Limb (tissue), 2 donors: ENCODE data around the gene MYLK4.

ENCODE experiments used
- DNase-seq, 2 donors: peaks; one replicate each; pipeline ENCODE4 v3.0.0-alpha.2; 2016; ENCODE audit errors: extremely low spot score in 2 of 2

The MYLK4 gene

DNA sequence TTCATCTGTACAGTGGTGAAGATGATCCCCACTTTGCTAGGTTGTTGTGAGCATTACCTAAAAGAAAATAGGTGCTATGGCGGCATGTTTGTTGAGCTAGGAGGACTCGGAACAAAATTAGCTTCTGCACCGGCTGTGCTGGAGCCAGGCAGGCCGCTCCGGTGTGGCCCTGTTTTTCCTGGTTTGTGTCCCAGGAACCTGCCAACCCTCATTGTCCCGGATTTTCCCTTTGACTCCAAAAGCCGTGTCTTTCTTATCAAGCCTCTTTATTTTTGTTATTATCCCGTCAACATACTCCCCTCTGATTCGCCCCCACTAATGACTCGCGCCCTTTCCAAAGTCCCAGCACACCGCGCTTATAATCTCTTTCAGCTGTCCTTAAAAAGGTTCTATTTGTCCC lies 117.0 kb downstream of the MYLK4 start:
- DNase-seq, result no peak

- no peak for DNase-seq
Observed at GRCh38 chr6:2632976-2633584, 117.6 kb downstream of the MYLK4 start.

DNA sequence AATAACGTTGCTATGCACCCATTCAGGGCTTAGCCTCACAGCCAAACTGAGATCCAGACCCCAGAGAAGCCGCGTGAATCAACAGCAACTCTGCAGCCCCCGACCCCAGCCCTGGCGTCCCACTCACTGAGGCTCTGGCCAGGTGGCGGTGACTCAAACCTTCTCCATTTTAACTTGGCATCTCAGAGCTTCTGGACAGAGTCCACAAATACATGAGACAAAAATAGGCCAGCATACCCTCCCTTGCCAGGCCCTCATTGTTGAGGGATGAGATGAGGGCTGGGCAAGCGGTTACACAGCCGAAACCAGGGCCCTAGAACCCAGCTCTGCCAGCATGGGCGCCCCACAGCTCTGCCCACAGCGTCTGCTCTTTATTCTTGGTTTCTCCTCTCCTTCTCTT lies 118.4 kb downstream of the MYLK4 start:
- no peak for DNase-seq

DNA sequence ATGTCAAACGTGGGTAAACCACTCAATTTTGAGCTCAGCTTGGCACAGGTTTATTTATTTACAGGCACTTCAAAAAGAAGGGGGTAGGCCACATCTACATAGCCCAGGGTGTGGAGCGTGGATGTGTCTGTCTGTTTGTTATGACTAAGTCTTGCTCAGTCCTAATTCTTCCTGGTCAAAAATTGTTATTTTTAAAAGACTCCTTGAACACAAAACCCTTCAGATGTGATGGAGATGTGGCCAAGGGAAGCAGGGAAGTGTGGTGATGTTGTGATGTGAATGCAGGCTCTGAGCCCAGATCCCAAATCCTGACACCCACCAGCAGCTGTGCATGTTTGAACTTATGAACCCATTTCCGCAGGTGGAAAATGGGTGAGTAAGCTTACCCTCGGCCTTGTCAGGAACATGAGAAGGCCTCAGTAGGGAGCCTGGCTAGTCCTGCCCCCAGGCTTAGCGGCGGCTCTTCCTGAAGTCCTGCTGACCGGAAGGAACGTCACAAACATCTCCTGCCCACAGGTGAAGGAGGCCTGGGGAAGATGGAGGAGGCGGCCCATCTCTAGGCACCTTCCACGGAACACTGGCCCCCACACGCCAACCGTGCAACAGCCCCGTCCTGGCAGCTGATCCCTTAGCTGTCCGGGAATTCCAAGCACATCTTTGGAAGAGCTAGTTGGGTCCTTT lies 119.7 kb downstream of the MYLK4 start:
- DNase-seq, result no peak

- DNase-seq, result no peak
Observed at GRCh38 chr6:2630359-2630758, 120.4 kb downstream of the MYLK4 start.

- no peak for DNase-seq
Observed at GRCh38 chr6:2626401-2626800, 124.3 kb downstream of the MYLK4 start.

DNA sequence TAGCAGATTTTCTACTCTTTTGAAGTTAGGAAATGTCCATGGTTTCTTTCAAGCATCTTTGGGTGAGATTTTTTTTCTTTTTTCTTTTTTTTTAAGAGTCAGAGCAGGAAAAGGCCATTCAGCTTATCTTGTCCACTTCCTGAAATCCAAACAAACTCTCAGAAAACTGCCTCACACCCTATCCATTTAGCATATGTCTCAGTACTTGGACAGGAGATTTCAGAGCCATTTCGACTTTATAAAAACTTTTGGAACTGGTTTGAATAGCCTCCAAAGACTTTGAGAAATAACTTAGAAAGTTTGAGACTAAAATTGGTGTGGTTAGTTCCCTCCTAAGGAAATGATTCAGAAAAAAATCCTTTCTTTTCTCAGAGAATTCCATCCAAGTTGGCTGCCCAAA lies 125.1 kb downstream of the MYLK4 start:
- DNase-seq, result no peak

DNA sequence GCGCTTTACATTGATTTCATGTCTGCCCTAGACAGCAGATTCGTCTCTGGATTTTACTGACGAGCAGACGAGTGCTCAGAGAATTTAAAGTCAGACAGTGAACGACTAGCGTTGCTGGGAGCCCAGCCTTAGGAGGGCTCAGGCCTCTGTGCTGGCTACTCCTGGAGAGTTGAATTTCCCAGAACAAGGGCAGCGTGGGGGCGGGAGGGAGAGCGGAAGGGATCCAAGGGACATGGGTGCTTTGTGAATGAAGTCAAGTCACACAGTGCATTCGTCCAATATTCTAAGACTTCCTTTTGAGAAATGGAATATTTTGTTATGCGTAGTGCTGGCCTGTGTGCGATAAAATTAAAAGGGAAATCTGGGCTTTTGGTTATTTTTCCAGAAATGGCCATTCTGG lies 126.5 kb downstream of the MYLK4 start:
- DNase-seq, result no peak

- no peak for DNase-seq
Observed at GRCh38 chr6:2623295-2623694, 127.4 kb downstream of the MYLK4 start.

DNA sequence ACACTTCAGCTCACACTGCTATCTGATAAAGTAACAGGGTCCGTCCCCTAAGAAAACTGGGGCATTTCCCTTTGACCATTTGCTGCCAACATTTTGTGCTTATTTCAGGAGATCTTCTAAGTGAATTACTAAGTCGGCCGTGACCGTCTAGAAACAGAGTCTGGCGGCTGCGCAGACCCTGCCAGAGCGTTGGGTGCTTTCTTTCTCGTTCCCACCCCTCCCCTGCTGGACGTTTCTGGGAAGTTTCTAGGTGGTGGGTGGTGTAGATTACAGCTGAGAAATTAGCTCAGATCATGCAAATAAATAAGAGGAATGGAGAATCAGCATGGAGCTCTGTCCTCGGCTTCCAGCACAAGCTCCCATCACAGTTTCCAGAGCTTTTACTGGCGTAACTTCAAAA lies 128.1 kb downstream of the MYLK4 start:
- DNase-seq, result no peak

GRCh38 chr6:2619651-2620050 lies 131.1 kb downstream of the MYLK4 start:
- no peak for DNase-seq

- no peak for DNase-seq
Observed at GRCh38 chr6:2617729-2618128, 133.0 kb downstream of the MYLK4 start.

GRCh38 chr6:2616811-2617210 lies 133.9 kb downstream of the MYLK4 start:
- DNase-seq, result no peak

DNA sequence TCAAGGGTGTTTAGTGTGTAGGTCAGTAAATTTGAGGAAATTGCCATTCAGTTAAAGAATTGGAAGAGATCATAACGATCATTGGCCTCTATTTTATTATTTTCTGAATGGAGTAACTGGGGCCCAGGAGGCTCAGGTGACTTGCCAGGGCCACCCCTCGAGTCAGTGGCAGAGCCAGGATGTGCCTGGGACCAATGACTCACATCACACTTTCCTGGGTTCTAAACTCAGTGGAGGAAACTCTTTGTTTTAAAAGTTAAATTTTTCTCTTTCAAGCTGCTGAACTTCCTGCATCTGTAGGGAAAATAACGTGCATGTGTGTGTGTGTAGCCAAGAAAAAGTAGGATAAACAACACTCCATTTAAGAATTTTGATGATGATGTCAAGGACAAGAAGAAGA lies 135.5 kb downstream of the MYLK4 start:
- DNase-seq, result no peak

GRCh38 chr6:2614846-2615245 lies 135.9 kb downstream of the MYLK4 start:
- no peak for DNase-seq

DNA sequence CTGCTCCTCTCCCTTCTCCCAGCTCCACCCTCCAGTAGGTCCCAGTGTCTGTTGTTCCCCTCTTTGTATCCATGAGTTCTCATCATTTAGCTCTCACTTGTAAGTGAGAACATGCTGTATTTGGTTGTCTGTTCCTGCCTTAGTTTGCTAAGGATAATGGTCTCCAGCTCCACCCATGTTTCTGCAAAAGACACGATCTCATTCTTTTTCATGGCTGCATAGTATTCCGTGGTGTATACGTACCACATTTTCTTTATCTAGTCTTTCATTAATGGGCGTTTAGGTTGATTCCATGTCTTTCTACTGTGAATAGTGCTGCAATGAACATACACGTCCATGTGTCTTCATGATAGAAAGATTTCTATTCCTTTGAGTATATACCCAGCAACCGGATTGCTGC lies 136.6 kb downstream of the MYLK4 start:
- no peak for DNase-seq
